ENCODE results near the gene CENPP. TPM values are rescaled to one million over a fixed set of nuclear protein-coding genes. Genes with fewer than 3 reads are reported as not detected.
"Not testable (repeated sequence)": the region's sequence is repeated elsewhere in the genome, so short reads cannot be mapped to it uniquely, and the experiment has no call there.

The CENPP gene
- total RNA-seq, 2 experiments from 2014 or later: 21.5 to 23.8 TPM

- ChIA-PET CTCF (no interaction called here), POLR2A (no interaction called here)
Measured at GRCh38 chr9:92562461-92562967, 236.8 kb downstream of the CENPP start.

- CTCF ChIA-PET: no interaction called here
- POLR2A ChIA-PET: no interaction called here
Measured at GRCh38 chr9:92563116-92564100, 237.7 kb downstream of the CENPP start.

GRCh38 chr9:92564504-92564903 is 238.8 kb downstream of the CENPP start:
- CTCF ChIA-PET: no interaction called here
- POLR2A ChIA-PET: interaction anchor here (0.6 kb wide), 1 partner anchor 196 kb away, joined by 6 read pairs; no protein-coding TSS in a partner anchor

GRCh38 chr9:92564982-92565381 is 239.2 kb downstream of the CENPP start:
- ChIA-PET POLR2A (interaction anchor here (0.6 kb wide), 1 partner anchor 195 kb away, joined by 6 read pairs; no protein-coding TSS in a partner anchor), CTCF (interaction anchor here (0.7 kb wide), 1 partner anchor 19 kb away, joined by 3 read pairs; no protein-coding TSS in a partner anchor)

- POLR2A ChIA-PET, CTCF ChIA-PET: not testable (repeated sequence)
Measured at GRCh38 chr9:92571871-92572270, 246.1 kb downstream of the CENPP start.

- POLR2A ChIA-PET, CTCF ChIA-PET: not testable (repeated sequence)
Measured at GRCh38 chr9:92573612-92574011, 247.9 kb downstream of the CENPP start.

GRCh38 chr9:92576175-92576574 is 250.4 kb downstream of the CENPP start:
- POLR2A ChIA-PET: no interaction called here
- CTCF ChIA-PET: no interaction called here

GRCh38 chr9:92589923-92590322 is 264.2 kb downstream of the CENPP start:
- CTCF ChIA-PET: no interaction called here

GRCh38 chr9:92590377-92590776 is 264.6 kb downstream of the CENPP start:
- CTCF ChIA-PET: no interaction called here
- POLR2A ChIA-PET: no interaction called here

More at GRCh38 chr9:92589923-92590322, 264.2 kb downstream of the CENPP start:
- POLR2A ChIA-PET: no interaction called here

GRCh38 chr9:92592537-92592936 is 266.8 kb downstream of the CENPP start:
- ChIA-PET POLR2A (no interaction called here), CTCF (no interaction called here)

GRCh38 chr9:92592946-92593861 is 267.5 kb downstream of the CENPP start:
- CTCF ChIA-PET: no interaction called here
- POLR2A ChIA-PET: no interaction called here

- CTCF ChIA-PET, POLR2A ChIA-PET: not testable (repeated sequence)
Measured at GRCh38 chr9:92595075-92595474, 269.3 kb downstream of the CENPP start.

- POLR2A ChIA-PET: no interaction called here
- CTCF ChIA-PET: interaction anchor here (0.6 to 0.7 kb wide), 2 partner anchors 21 to 66 kb away, joined by 3 read pairs; no protein-coding TSS in a partner anchor
Measured at GRCh38 chr9:92595930-92596329, 270.2 kb downstream of the CENPP start.

GRCh38 chr9:92598382-92598781 is 272.6 kb downstream of the CENPP start:
- CTCF ChIA-PET: no interaction called here
- POLR2A ChIA-PET: interaction anchor here (0.6 kb wide), 1 partner anchor 307 kb away, joined by 5 read pairs; no protein-coding TSS in a partner anchor

- CTCF ChIA-PET: no interaction called here
- POLR2A ChIA-PET: no interaction called here
Measured at GRCh38 chr9:92599938-92600461, 274.2 kb downstream of the CENPP start.

- POLR2A ChIA-PET: no interaction called here
- CTCF ChIA-PET: no interaction called here
Measured at GRCh38 chr9:92600462-92601261, 274.9 kb downstream of the CENPP start.

- CTCF ChIA-PET: no interaction called here
- POLR2A ChIA-PET: no interaction called here
Measured at GRCh38 chr9:92601451-92601850, 275.7 kb downstream of the CENPP start.

GRCh38 chr9:92602413-92602812 is 276.7 kb downstream of the CENPP start:
- ChIA-PET POLR2A (interaction anchor here (0.7 kb wide), 1 partner anchor 285 kb away, joined by 3 read pairs; no protein-coding TSS in a partner anchor), CTCF (no interaction called here)

GRCh38 chr9:92603100-92603499 is 277.3 kb downstream of the CENPP start:
- POLR2A ChIA-PET: interaction anchor here (0.7 kb wide), 1 partner anchor 286 kb away, joined by 3 read pairs; no protein-coding TSS in a partner anchor

More at GRCh38 chr9:92603100-92603499, 277.3 kb downstream of the CENPP start:
- CTCF ChIA-PET: no interaction called here
